ENCODE data around the gene PIK3CB.

Gene PIK3CB

GRCh38 chr3:138747225-138747624, 87.5 kb downstream of the PIK3CB start:
- DNase-seq, result peak in 2 of 4 experiments; percentile 14 to 28

- DNase-seq, result no peak
These were observed 94.7 kb downstream of the PIK3CB start for GRCh38 chr3:138740072-138740471.

- no peak for DNase-seq
These were observed 102.3 kb downstream of the PIK3CB start for GRCh38 chr3:138732456-138732855.

- no peak for DNase-seq
These were observed 107.6 kb downstream of the PIK3CB start for GRCh38 chr3:138726946-138727730.

GRCh38 chr3:138726042-138726441, 108.7 kb downstream of the PIK3CB start:
- peak; percentile 43 to 72 (median 62) for DNase-seq

- DNase-seq, result no peak
These were observed 109.6 kb downstream of the PIK3CB start for GRCh38 chr3:138725116-138725515.

GRCh38 chr3:138724443-138724842, 110.3 kb downstream of the PIK3CB start:
- DNase-seq, result no peak

GRCh38 chr3:138718849-138719248, 115.9 kb downstream of the PIK3CB start:
- no peak for DNase-seq

- no peak for DNase-seq
These were observed 117.4 kb downstream of the PIK3CB start for GRCh38 chr3:138717348-138717747.

GRCh38 chr3:138712086-138712485, 122.6 kb downstream of the PIK3CB start:
- no peak for DNase-seq

GRCh38 chr3:138705675-138706074, 129.1 kb downstream of the PIK3CB start:
- DNase-seq, result no peak

- DNase-seq, result no peak
These were observed 137.9 kb downstream of the PIK3CB start for GRCh38 chr3:138696666-138697370.

- DNase-seq, result no peak
These were observed 140.3 kb downstream of the PIK3CB start for GRCh38 chr3:138694287-138695007.

GRCh38 chr3:138692152-138692551, 142.6 kb downstream of the PIK3CB start:
- no peak for DNase-seq

- DNase-seq, result peak; percentile 11 to 47 (median 37)
These were observed 143.4 kb downstream of the PIK3CB start for GRCh38 chr3:138691351-138691750.

GRCh38 chr3:138690036-138690435, 144.7 kb downstream of the PIK3CB start:
- no peak for DNase-seq

GRCh38 chr3:138688871-138689299, 145.8 kb downstream of the PIK3CB start:
- DNase-seq, result peak in 3 of 4 experiments; percentile 5 to 25 (median 21)

- DNase-seq, result no peak
These were observed 147.5 kb downstream of the PIK3CB start for GRCh38 chr3:138687236-138687635.

- no peak for DNase-seq
These were observed 147.9 kb downstream of the PIK3CB start for GRCh38 chr3:138686771-138687221.

GRCh38 chr3:138684396-138684795, 150.3 kb downstream of the PIK3CB start:
- no peak for DNase-seq

- DNase-seq, result no peak
These were observed 152.1 kb downstream of the PIK3CB start for GRCh38 chr3:138682648-138683047.

- DNase-seq, result no peak
These were observed 153.1 kb downstream of the PIK3CB start for GRCh38 chr3:138681463-138682220.
